Thyroid gland (tissue), 4 donors: Measurements from ENCODE around the gene NLGN1.

Experiments
- CTCF ChIP-seq, 6 experiments: fragments of 200-600 bp in 3 of 6; fragments of 450-650 bp in 3 of 6; sonication (generic) in 3 of 6; IDR thresholded peaks; one replicate each; pipeline ENCODE4 v1.5.1; 2016 to 2019; ENCODE audit warnings: antibody characterized with exemption in 6 of 6, mild to moderate bottlenecking in 2 of 6, inconsistent platforms in 1 of 6, moderate library complexity in 1 of 6
- POLR2A ChIP-seq, 2 donors: fragments of 450-650 bp; IDR thresholded peaks; one replicate each; pipeline ENCODE4 v1.6.1; 2017; ENCODE audit warnings: antibody characterized with exemption in 2 of 2, mild to moderate bottlenecking in 2 of 2, moderate library complexity in 1 of 2

GRCh38 chr3:173395412-173396181 is 1.9 kb upstream of the NLGN1 start:
- TF ChIP-seq POLR2A (IDR thresholded peaks at IDR 0.05): peak in 1 of 2 donors; percentile 79
- TF ChIP-seq CTCF (IDR thresholded peaks at IDR 0.05): no peak
